HG03196 (cell line): ENCODE data around the gene DNAJC2.
"Not testable (repeated sequence)": the region's sequence is repeated elsewhere in the genome, so short reads cannot be mapped to it uniquely, and the experiment has no call there.

Source experiments
- ATAC-seq: cut with Tn5 transposase; IDR thresholded peaks from one replicate; pipeline ENCODE4 v1.9.1; 2021; ENCODE audit not compliant: unreplicated experiment

The DNAJC2 gene

DNA sequence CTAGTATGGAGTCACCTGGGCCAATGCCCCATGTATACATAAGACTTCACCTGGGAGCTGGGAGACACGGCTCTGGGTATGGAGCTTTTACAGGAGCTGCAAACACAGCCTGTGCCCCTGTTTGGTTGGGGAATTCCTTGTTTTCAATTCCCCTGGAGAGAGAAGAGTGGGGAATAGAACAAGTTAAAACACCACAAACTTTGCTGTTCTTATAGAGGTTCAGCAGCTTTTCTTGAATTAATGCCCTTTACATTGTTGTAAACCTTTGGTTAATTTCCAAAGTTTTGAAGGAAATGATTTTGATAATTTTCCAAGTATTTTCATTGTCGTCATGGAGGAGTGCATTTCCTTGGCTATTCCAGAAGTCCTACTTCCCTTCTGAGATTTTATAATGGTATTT lies 66.4 kb downstream of the DNAJC2 start:
- ATAC-seq: not testable (repeated sequence)

DNA sequence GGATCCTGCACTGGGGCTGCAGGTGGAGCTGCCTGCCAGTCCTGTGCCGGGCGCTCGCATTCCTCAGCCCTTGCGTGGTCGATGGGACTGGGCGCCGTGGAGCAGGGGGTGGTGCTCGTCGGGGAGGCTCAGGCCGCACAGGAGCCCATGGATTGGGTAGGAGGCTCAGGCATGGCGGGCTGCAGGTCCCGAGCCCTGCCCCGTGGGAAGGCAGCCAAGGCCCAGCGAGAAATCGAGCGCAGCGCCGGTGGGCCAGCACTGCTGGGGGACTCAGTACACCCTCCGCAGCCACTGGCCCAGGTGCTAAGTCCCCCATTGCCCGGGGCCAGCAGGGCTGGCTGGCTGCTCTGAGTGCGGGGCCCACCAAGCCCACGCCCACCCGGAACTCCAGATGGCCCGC lies 69.7 kb downstream of the DNAJC2 start:
- ATAC-seq: not testable (repeated sequence)

DNA sequence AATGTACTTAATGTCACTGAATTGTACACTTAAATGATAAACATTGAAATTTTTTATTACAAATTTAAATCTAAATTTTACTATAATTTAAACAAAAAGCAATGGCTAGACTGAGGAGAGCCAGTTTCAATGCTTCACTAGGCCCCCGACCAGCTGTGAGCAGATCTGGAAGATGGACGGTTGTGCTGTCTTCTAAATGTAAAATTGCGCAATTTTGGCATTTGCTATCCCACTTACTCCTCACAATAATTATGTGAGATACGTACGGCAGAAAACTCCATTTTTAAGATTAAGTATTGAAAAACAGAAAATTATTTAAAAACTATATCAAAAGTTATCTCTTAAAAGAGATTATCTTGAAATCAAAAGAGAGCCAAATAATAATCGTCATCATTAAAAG lies 71.2 kb downstream of the DNAJC2 start:
- ATAC-seq: not testable (repeated sequence)

DNA sequence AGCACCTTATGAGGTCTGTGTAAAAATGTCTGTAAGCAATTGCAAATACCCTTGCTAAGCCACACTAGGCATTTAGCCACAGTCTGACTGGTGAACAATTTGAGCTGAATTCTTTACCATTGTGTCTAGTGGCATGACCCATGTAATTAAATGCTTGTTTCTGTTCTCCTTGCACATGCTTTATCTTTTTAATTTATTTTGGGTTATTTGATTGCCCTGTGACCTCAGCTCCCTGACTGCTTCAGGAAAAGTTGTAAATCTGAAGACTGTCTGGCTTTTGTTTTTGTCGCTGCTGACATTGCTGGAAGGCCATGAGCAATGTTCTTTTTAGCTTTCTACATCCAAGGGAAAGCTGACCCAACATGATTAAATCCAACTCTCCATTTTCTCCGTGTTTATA lies 78.3 kb downstream of the DNAJC2 start:
- ATAC-seq: not testable (repeated sequence)

DNA sequence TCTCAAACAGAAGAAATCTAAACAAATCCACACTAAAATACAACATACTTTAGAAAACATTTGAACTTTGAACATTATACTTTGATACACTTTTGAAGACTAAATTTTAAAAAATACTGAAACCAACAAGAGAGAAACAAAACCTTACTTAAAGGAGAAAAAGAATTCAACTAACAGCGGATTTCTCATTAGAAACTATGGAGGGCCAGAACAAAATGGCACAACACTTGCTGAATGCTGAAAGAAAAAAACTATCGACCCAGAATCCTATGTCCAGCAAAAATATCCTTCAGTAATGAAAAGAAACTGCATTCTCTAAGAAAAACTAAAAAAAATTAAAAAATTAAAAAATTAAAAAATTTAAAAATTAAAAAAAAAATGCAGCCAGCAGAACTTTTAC lies 80.5 kb downstream of the DNAJC2 start:
- ATAC-seq: not testable (repeated sequence)
